Choroid plexus epithelial cell (primary cell): ENCODE measurements around the gene NT5C.

Experiments
- DNase-seq: peaks from one replicate; pipeline ENCODE4 v3.0.0-alpha.2; 2010; ENCODE audit warnings: low read depth
- H3K4me3 ChIP-seq: 2 replicates; pipeline ENCODE4 v1.5.1; 2011; ENCODE audit warnings: low read depth, mild to moderate bottlenecking, control low read depth, low read length, moderate library complexity
- TF ChIP-seq, protein P1 (sequence below): conservative IDR thresholded peaks from 2 replicates; pipeline ENCODE4 v1.5.1; 2011; ENCODE audit warnings: low read depth, mild to moderate bottlenecking, control low read depth, inconsistent platforms, low read length, moderate library complexity

Gene NT5C

DNA sequence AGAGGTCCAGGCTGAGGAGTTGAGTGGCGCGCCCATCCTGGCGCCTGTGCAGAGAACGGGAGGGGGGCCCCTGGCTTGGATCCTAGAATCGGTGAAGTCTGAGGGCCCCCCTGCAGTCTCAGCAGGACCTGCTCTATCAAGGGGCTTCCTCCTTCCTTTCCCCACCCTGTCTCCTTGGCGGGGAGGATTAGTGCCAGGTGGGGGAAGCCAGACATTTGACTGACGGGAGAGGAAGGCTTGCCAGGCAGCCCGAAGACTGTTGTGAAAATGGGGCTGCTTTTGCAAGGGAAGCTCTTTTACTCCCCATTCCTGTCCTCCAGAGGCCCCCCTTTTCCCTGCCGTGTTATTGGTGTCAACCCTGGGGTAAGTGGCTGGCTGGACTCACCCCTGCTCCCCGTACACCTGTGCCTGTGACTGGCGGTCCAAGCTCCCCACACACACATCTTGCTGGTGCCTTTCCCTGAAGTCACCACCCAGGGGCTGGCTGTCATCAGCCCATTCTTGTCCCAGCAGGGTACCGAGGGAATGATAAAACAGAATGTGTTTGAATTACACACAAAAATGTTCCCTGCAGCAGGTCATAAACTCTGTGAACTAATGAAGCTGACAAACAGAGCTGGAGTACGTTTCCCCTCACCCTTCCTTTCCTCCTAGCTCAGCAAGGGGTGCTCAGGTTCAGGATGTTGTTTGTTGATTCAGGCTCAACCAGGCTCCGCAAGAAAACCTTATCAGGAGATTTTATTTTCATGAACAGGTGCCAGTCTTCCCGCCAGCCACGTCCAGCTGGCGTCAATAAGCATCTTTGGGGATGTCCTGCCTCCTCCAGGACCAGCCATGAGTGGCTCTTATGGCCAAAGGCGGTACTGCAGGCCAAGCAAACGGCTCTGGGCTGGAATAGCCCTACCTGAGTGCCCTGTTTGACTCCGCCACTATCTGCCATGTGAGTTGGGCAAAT is 26.1 kb downstream of the NT5C start:
- peak; percentile 95 for DNase-seq
- H3K4me3 ChIP-seq = no peak overlapping the region
- TF ChIP-seq, protein P1, sequence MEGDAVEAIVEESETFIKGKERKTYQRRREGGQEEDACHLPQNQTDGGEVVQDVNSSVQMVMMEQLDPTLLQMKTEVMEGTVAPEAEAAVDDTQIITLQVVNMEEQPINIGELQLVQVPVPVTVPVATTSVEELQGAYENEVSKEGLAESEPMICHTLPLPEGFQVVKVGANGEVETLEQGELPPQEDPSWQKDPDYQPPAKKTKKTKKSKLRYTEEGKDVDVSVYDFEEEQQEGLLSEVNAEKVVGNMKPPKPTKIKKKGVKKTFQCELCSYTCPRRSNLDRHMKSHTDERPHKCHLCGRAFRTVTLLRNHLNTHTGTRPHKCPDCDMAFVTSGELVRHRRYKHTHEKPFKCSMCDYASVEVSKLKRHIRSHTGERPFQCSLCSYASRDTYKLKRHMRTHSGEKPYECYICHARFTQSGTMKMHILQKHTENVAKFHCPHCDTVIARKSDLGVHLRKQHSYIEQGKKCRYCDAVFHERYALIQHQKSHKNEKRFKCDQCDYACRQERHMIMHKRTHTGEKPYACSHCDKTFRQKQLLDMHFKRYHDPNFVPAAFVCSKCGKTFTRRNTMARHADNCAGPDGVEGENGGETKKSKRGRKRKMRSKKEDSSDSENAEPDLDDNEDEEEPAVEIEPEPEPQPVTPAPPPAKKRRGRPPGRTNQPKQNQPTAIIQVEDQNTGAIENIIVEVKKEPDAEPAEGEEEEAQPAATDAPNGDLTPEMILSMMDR = peak; percentile 86

DNA sequence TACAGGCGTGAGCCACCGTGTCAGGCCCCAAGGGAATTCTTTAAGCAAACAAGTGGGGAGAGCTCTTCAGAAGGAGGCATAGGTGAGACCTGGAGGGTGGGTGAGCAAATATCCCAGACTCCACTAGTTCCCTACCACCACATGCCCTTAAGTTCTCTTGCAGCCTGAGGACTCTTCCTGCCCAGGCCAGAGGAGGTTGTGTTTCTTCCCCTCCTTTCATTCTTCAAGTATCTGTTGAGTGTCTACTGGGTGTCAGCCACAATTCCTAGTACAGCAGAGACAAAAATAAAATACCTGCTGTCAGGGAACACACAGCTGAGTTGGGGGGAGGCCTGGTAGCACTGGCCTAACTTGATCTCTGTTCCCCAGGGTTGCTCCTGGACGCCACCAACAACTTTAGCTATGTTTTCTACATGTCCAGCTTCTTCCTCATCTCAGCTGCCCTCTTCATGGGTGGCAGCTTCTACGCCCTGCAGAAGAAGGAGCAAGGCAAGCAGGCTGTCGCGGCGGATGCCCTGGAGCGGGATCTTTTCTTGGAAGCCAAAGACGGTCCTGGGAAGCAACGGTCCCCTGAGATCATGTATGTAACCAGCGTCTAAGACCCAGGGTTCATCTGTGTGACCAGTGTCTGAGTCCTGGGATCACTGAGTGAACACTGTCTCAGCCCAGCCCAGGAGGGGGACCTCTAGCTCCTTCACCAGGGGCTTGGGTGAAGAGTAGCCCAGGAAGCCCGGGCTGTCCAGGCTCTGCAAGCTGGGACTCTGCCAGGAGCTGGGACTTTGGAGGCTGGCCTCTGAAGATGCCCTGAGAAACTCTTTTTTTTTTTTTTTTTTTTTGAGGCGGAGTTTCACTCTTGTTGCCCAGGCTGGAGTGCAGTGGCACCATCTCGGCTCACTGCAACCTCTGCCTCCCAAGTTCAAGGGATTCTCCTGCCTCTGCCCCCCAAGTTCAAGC is 27.7 kb downstream of the NT5C start:
- no peak overlapping the region for H3K4me3 ChIP-seq
- DNase-seq = no peak
- TF ChIP-seq, protein P1 = no peak

DNA sequence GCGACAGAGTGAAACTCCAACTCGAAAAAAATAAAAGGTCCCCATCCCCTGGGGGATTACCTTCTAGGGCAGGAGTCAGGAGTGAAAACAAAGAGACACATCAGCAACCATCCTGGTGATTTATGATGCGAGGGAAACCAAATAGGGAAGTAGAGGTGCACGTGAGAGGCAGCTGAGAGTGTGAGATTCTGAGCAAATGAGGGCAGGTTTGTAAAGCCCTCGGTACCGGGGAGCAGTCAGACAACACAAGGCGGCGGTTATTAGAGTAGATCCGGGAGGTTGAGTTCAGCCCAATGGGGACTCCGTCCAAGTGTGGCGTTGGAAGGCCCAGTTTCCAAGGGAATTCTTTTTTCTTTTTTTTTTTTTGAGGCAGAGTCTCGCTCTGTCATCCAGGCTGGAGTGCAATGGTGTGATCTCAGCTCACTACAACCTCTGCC is 29.1 kb downstream of the NT5C start:
- no peak overlapping the region for H3K4me3 ChIP-seq
- TF ChIP-seq, protein P1 = no peak
- no peak for DNase-seq

DNA sequence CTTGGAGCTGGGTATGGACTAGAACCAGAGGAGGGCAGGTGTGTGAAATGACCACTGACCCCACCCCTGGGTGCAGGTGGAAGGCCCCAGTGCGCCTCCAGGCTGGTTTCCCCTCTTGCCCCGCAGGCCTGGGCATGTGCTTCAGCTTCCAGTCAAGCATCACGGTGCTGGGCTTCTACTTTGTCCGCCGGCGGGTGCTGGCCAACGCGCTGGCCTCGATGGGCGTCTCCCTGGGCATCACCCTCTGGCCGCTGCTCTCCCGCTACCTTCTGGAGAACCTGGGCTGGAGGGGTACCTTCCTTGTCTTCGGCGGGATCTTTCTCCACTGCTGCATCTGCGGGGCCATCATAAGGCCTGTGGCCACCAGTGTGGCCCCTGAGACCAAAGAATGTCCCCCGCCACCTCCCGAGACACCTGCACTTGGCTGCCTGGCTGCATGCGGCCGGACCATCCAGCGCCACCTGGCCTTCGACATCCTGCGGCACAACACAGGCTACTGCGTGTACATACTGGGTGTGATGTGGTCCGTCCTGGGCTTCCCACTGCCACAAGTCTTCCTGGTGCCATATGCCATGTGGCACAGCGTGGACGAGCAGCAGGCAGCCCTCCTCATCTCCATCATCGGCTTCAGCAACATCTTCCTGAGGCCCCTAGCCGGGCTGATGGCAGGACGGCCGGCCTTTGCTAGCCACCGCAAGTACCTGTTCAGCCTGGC is 31.5 kb downstream of the NT5C start:
- DNase-seq = no peak
- no peak overlapping the region for H3K4me3 ChIP-seq

DNA sequence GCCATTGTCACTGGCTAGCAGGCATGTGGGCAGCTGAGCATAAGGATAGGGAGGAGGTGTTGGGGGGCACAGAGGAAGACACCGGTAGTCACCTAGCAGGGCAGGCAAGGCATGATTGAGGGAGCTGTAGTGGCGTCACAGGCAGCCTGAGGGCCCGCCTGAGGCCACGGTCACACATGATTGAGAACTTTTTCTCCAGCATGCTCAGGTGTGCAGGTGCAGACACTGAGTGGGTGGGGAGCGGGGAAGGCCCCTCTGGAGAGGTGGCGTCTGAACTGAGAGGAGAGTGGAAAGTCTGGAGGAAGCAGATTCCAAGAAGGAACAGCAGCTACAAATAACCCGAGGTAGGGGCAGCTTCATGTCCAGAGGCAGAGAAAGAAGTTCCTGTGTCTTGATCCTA is 32.7 kb downstream of the NT5C start:
- DNase-seq = no peak
- H3K4me3 ChIP-seq = no peak overlapping the region
- TF ChIP-seq, protein P1 = no peak

More for the DNA sequence above, 31.5 kb downstream of the NT5C start:
- TF ChIP-seq, protein P1 = no peak

DNA sequence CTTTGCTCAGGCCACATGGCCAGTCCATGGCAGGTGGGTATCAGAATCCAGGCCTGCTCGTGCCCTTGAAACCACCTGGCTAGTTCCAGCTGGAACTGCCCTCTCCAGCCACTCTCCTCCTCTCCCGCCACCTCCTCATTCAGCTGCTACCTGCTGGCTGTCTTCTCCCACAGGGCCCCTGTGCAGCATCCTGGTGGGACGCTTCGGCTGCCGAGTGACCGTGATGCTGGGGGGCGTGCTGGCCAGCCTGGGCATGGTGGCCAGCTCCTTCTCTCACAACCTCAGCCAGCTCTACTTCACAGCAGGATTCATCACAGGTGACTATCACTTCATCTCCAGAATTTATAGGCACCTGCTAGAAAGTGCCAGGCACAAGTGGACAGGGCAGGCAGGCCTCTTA is 33.7 kb downstream of the NT5C start:
- no peak overlapping the region for H3K4me3 ChIP-seq

More for the DNA sequence above, 33.7 kb downstream of the NT5C start:
- no peak for DNase-seq
- TF ChIP-seq, protein P1 = no peak
